HCEC 1CT (cell line): ENCODE data around the gene ZNF750.

ENCODE experiments used
- DNase-seq: peaks from one replicate; pipeline ENCODE4 v3.0.0-alpha.2; 2017

Gene ZNF750

GRCh38 chr17:82859431-82860403, 19.9 kb upstream of the ZNF750 start:
- DNase-seq, result peak; percentile 44

DNA sequence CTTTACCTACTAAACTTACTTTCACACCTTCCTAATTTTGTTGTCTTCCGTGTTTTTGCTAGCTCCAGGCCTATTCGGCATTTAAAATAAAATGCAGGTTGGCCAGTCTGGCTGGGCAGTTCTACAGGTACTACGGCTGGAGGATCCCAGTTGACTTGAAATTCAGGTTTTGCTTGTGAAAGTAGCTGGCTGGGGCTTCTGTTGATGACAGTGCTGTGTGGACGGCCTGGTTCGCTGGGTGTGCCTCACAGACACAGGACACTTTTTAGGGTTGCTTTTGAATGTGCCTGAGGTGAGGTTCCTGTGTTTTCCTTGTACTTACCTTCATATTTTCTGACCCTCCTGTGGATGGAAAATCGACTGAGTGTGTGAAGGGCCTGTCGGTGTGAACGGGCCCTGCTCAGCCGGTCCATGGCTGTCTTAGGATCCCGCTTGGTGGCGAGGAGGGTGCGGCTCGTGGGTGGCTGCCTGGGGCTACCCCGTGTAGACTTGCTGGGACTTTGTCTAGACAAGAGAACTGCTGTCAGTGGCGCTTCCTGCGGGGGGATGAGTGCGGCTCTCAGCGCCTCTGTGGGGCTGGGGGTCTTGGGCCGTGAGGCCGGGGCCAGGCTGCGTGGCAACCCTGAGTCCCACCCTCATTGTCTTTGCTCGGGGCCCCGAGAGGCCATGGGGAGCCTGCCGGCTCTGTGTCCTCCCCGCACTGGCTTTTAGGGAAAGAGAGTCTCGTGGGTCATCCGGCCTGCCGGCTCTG, 18.7 kb upstream of the ZNF750 start:
- no peak for DNase-seq

- no peak for DNase-seq
Observed at GRCh38 chr17:82856361-82856760, 16.5 kb upstream of the ZNF750 start.

DNA sequence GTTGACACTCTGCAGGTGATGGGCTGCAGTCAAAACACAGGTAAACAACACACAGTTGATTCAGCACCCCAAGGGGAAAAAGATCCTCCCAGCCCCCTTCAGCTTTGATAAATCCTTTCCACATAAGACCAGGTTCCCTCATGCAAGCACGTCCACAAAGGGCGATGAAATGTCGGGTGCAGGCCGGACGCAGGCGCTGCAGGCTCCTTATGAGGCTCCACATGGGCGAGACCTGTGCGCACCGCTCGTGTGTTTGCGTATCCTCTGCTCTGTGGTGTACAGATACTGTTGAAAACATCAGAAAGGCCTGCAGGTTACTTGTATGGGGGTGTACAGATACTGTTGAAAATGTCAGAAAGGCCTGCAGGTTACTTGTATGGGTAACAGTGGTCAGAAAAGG, 14.4 kb upstream of the ZNF750 start:
- no peak for DNase-seq

DNA sequence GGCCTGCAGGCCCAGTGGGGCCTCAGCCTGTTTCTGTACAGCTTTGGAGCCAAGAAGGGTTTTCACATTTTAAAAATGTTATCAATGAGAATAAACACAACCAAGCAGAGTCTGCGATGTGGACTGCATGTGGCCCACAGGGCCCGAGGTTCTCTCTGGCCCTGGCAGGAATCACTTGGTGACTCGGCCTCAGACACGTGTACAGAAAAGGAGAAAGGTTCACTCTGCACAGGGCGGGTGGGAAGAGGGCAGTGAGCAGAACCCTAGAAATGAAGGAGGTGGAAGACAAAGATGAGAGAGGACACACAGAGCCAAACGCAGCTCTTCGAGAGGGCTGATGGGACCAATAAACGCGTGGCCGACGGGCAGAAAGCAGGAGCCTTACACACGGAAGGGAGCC, 11.6 kb upstream of the ZNF750 start:
- DNase-seq, result no peak

DNA sequence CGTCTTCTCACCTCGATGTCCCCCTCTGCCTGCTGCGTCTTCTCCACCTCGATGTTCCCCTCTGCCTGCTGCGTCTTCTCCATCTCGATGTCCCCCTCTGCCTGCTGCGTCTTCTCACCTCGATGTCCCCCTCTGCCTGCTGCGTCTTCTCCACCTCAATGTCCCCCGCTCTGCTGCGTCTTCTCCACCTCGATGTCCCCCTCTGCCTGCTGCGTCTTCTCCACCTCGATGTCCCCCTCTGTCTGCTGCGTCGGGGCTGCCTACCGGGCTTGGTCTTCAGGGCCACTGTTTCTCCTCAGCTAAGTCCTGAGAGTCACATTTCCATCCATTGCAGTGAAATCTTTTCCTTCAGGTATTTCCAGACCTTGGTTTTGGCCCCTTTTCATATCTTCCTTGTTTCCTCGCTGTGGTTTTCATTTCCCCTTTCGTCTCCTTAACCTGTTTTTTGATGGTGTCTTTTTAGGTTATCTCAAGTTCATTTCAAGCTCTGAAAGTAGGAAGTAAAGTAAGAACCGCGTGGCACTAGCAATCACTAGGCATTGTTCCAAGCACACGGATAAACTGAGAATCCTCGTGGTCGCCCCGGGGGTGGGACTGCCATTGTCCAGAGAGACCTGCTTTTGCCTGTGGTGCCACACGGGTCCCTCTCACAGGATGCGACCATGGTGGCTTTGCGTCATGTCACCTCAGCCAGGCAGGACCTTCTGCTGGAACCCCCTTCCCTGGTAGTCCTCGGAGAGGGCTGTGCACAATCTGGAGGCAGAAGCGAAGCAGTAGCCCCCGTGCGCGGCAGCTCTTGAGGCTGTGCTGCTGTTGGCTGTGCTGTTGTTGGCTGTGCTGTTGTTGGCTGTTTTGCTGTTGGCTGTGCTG, 9.5 kb upstream of the ZNF750 start:
- DNase-seq, result no peak

DNA sequence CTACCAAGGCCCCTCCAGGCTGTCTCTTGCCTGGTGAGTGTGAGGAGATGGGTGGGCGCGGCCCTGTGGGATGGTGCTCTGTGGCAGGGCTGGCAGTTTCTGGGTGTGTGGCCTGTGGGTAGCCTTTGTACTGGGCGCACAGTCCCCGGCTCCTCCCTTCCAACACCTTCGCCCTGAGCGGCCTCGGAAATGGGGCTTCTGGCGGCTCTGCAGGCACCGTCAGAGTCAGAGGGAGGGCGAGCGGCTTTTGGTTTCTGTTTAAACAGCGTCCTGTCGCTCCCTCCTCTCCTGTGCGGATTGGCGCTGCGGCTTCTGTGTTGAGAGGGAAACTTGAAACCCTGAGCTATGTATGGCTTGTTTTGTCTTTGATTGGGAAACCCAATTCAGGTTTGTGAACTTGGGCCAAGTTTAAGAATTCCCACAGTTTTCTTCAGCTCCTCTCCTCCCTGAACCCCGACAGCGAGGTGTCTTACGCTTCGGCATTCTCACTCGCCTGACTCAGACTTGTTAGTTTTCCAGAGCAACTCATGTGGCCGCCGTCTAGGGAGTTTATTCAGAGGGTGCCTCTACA, 8.3 kb upstream of the ZNF750 start:
- no peak for DNase-seq

GRCh38 chr17:82846061-82846691, 6.4 kb upstream of the ZNF750 start:
- no peak for DNase-seq

GRCh38 chr17:82845163-82845807, 5.5 kb upstream of the ZNF750 start:
- no peak for DNase-seq

DNA sequence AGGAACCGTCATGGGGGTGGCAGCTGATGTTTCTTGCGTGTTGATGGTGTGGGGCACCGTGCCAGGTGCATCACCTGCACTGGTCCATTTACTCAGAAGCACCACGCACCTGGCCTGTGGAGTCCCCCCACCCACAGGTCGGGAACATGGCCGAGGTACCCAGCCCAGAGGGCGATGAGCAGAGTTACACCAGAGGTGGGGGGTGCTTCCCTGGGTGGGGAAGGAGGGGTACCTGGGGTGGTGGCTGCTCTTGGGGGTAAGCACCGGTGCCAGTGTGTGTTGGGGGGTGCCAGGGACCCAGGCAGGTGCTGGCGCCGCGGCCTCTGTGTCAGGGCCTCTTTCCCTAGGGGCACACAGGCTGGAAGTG, 5.0 kb upstream of the ZNF750 start:
- DNase-seq, result no peak

GRCh38 chr17:82843904-82844680, 4.3 kb upstream of the ZNF750 start:
- no peak for DNase-seq

DNA sequence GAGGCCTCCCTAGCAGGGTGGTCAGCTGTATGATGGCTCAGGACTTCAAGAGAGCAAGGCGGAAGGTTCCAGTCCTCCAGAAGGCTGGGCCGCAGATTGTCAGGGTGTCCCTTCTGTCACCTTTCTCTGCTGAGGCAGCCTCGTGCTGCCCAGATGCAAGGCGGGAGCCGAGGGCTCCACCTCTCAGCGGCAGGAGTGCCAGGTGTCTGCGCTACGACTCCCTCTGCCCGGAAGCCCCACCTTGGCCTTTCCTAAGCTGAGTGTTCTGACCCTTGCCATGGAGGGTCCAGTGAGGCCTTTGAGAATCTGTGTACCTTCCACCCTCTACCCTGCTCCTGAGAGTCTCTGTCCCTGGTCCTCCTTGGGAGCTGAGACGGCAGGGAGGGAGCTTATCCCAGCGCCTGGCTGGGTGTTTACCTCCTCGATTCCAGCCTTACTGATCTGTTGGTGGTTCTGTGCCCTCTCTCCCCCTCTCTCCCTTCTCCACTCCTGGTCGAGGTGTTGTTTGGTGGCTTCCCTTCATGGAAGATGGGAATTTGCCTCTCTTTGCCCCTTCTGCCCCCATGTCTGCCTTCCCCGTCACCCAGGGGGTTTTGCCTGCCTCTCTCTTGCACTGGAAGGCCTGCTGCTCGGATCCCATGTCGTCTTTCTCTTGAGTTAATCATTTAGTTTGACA, 2.2 kb upstream of the ZNF750 start:
- no peak for DNase-seq

- no peak for DNase-seq
Observed at GRCh38 chr17:82840431-82840831, 609 bp upstream of the ZNF750 start.

DNA sequence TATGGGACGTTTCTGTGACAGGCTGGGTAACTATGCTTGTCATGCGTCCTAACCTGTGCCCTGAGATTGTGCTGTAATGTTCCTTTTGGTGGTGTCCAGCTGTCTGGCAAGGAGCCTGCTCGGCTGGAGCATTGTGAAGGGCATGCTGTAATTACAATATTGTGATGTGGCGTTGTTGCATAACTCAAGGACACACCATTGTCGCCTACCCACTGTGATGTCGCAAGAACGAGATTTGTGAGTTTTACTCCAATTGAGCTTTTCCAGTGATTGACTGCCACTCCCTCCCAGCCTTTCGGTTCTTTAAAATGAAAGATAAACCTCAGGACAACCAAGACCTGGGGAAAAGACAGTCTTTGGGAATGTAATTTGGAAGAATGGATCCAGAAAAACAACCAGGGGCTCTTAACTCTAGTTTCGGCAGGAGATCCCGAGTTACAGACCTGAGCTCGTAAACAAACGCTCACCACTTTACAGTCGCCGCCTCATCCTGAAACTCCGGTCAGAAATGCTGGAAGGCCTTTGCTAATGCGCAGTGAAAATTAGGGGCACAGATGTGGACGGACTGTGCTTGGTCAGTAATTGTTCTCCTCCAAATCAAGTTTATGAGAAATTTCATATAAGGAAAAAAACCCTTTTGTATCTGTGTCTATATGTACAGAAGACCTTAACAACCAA, 1.3 kb downstream of the ZNF750 start:
- DNase-seq, result no peak

GRCh38 chr17:82837586-82838320, 2.1 kb downstream of the ZNF750 start:
- no peak for DNase-seq

- no peak for DNase-seq
Observed at GRCh38 chr17:82836823-82837357, 2.9 kb downstream of the ZNF750 start.

DNA sequence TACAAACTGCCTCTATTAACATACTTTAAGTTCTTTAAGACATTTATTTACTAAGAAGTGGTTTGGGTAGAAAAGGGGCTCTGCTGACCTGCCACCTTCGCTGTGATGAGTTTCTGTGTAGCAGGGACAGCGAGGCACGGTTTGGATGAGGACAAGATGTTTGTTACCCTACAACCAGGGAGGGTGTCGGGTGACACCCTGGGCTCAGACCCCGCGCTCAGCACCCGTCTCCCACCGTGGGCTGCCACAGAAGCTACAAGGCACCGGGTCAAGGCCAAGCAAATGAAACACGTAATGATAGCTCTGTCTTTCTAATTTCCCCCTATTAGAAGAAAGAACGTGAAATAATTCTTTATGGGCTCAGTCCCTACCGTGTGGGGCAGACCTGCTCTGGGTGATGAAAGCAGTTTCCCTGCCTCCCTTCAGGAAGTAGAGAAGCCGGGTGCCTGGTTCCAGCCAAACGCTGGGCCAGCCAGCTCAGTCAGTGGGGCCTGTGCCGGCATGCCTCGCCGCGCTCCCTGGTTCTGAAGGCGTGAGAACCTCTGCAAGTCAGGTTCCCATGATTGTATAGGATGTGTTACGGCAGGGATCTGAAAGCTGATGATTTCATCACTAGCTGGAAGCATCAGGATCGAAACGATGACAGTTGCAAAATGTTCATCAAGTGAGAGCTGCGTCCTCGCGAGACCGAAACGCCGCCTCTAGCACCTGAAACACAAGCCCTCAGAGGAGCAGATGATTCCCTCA, 3.9 kb downstream of the ZNF750 start:
- DNase-seq, result no peak

GRCh38 chr17:82835122-82835521, 4.7 kb downstream of the ZNF750 start:
- DNase-seq, result no peak
